H1 (cell line): ENCODE data around the gene ZNF451. TPM values are rescaled to one million over a fixed set of nuclear protein-coding genes. Genes with fewer than 3 reads are reported as not detected.

Source experiments
- CTCF ChIA-PET: fragments of 300-600 bp; sonication (Branson Sonifier 250); formaldehyde crosslinking; loops from one replicate; lab custom pipeline; 2021; ENCODE audit not compliant: partially characterized antibody; lab: Charles Lee
- POLR2A ChIA-PET: fragments of 300-600 bp; sonication (Branson Sonifier 250); formaldehyde crosslinking; loops from one replicate; lab custom pipeline; 2021; ENCODE audit warnings: inconsistent platforms; ENCODE audit not compliant: partially characterized antibody; lab: Charles Lee
- DNase-seq, 2 experiments: peaks; one replicate each; pipeline versions ENCODE4 v3.0.0 to v3.0.0-alpha.2; 2010 to 2022; ENCODE audit warnings: low spot score in 2 of 2, low read depth in 1 of 2, mixed read lengths in 1 of 2
- FAIRE-seq: peaks from 2 replicates; lab custom pipeline; 2011; peaks lifted over from hg19 to GRCh38; lab: Jason Lieb, UNC
- H2AFZ ChIP-seq: 2 replicates; pipeline ENCODE4 v1.8.1; 2012; ENCODE audit warnings: low read length, inconsistent platforms
- H2AK5ac ChIP-seq: 2 replicates; pipeline ENCODE4 v1.6.1; 2013; ENCODE audit warnings: low read depth, low read length
- H2BK120ac ChIP-seq: replicated peaks from 2 replicates; pipeline ENCODE3; 2013; ENCODE audit warnings: low read depth, low read length, inconsistent platforms
- H2BK12ac ChIP-seq: 2 replicates; pipeline ENCODE4 v1.6.1; 2013; ENCODE audit warnings: low read depth, low read length
- H2BK15ac ChIP-seq: 2 replicates; pipeline ENCODE4 v1.6.1; 2013; ENCODE audit warnings: low read length
- H2BK20ac ChIP-seq: 2 replicates; pipeline ENCODE4 v1.6.1; 2013; ENCODE audit warnings: low read length
- H2BK5ac ChIP-seq: 2 replicates; pipeline ENCODE4 v1.6.1; 2013; ENCODE audit warnings: low read depth, low read length
- H3K14ac ChIP-seq: 2 replicates; pipeline ENCODE4 v1.6.1; 2013; ENCODE audit warnings: inconsistent platforms; ENCODE audit not compliant: insufficient read length
- H3K18ac ChIP-seq: 2 replicates; pipeline ENCODE4 v1.6.1; 2013; ENCODE audit warnings: low read length; ENCODE audit errors: extremely low read depth
- H3K23ac ChIP-seq: 2 replicates; pipeline ENCODE4 v1.6.1; 2013; ENCODE audit warnings: inconsistent platforms; ENCODE audit not compliant: insufficient read length
- H3K23me2 ChIP-seq: 2 replicates; pipeline ENCODE4 v1.6.1; 2013; ENCODE audit warnings: low read depth, low read length
- H3K27ac ChIP-seq: 2 replicates; pipeline ENCODE4 v1.6.1; 2011; ENCODE audit warnings: low read depth, low read length, inconsistent platforms
- H3K27me3 ChIP-seq, 4 experiments: replicated peaks in 1 of 4; 1 replicate in 1 of 4; 2 replicates in 3 of 4; pipeline versions ENCODE4 v1.6.1 to v1.8.1; 2011 to 2013; ENCODE audit warnings: low read length in 3 of 4, mild to moderate bottlenecking in 3 of 4, inconsistent platforms in 2 of 4, mixed read lengths in 2 of 4, moderate library complexity in 1 of 4; ENCODE audit not compliant: control insufficient read depth in 3 of 4, insufficient read depth in 3 of 4; ENCODE audit errors: extremely low read depth in 1 of 4
- H3K36me3 ChIP-seq, 4 experiments: 2 replicates each; pipeline versions ENCODE4 v1.6.1 to v1.8.1; 2011 to 2013; ENCODE audit warnings: mild to moderate bottlenecking in 4 of 4, low read length in 3 of 4, moderate library complexity in 2 of 4, control low read depth in 1 of 4, inconsistent platforms in 1 of 4; ENCODE audit not compliant: insufficient read depth in 4 of 4, control insufficient read depth in 2 of 4
- H3K4ac ChIP-seq: replicated peaks from 2 replicates; pipeline ENCODE3; 2013; ENCODE audit warnings: low read length, low read depth, mixed read lengths, inconsistent platforms; ENCODE audit not compliant: insufficient read length
- H3K4me1 ChIP-seq, 4 experiments: replicated peaks in 1 of 4; 1 replicate in 1 of 4; 2 replicates in 3 of 4; pipeline versions ENCODE4 v1.6.1 to v1.8.1; 2011 to 2013; ENCODE audit warnings: low read length in 3 of 4, inconsistent platforms in 2 of 4, mixed read lengths in 1 of 4; ENCODE audit not compliant: insufficient read depth in 4 of 4, control insufficient read depth in 3 of 4
- H3K4me2 ChIP-seq, 2 experiments: 2 replicates each; pipeline versions ENCODE4 v1.6.1 to v1.8.1; 2011 to 2013; ENCODE audit warnings: low read depth in 2 of 2, low read length in 2 of 2, control low read depth in 1 of 2, inconsistent platforms in 1 of 2, mild to moderate bottlenecking in 1 of 2; ENCODE audit not compliant: insufficient read depth in 1 of 2
- H3K4me3 ChIP-seq, 4 experiments: fragments of 200-600, 300-600 bp in 1 of 4; sonication (generic), shearing (Covaris generic), sonication (Bioruptor Twin) in 1 of 4; 2 replicates each; pipeline versions ENCODE4 v1.5.1 to v1.8.1; 2011 to 2016; ENCODE audit warnings: low read length in 4 of 4, low read depth in 3 of 4, control low read depth in 2 of 4, inconsistent platforms in 2 of 4, mild to moderate bottlenecking in 2 of 4, mixed read lengths in 1 of 4, moderate library complexity in 1 of 4; ENCODE audit not compliant: insufficient read depth in 2 of 4; ENCODE audit errors: extremely low read depth in 1 of 4
- H3K56ac ChIP-seq: replicated peaks from 2 replicates; pipeline ENCODE3; 2013; ENCODE audit warnings: low read depth, mild to moderate bottlenecking, mixed read lengths, low read length, inconsistent platforms; ENCODE audit not compliant: insufficient read length
- H3K79me1 ChIP-seq: 2 replicates; pipeline ENCODE4 v1.6.1; 2013; ENCODE audit warnings: low read depth, low read length, control low read depth
- H3K79me2 ChIP-seq, 2 experiments: 2 replicates each; pipeline versions ENCODE4 v1.6.1 to v1.8.1; 2012 to 2013; ENCODE audit warnings: low read length in 2 of 2, mild to moderate bottlenecking in 2 of 2, inconsistent platforms in 1 of 2; ENCODE audit not compliant: insufficient read depth in 2 of 2, control insufficient read depth in 1 of 2
- H3K9ac ChIP-seq, 4 experiments: replicated peaks in 1 of 4; 1 replicate in 1 of 4; 2 replicates in 3 of 4; pipeline versions ENCODE4 v1.6.1 to v1.8.1; 2011 to 2013; ENCODE audit warnings: low read depth in 3 of 4, low read length in 3 of 4, control low read depth in 2 of 4, mild to moderate bottlenecking in 2 of 4, moderate library complexity in 2 of 4, inconsistent platforms in 1 of 4; ENCODE audit errors: extremely low read depth in 1 of 4
- H3K9me3 ChIP-seq, 2 experiments: 2 replicates each; pipeline versions ENCODE4 v1.6.1 to v1.8.1; 2012 to 2013; ENCODE audit warnings: mild to moderate bottlenecking in 2 of 2, moderate library complexity in 2 of 2, control low read depth in 1 of 2, inconsistent platforms in 1 of 2, low read depth in 1 of 2, low read length in 1 of 2, mixed read lengths in 1 of 2; ENCODE audit not compliant: insufficient read depth in 2 of 2
- H4K20me1 ChIP-seq, 2 experiments: replicated peaks in 1 of 2; 2 replicates each; pipeline versions ENCODE3 to v1.8.1; 2011 to 2013; ENCODE audit warnings: inconsistent platforms in 2 of 2, low read length in 2 of 2, mild to moderate bottlenecking in 1 of 2; ENCODE audit not compliant: insufficient read depth in 2 of 2, control insufficient read depth in 1 of 2
- H4K5ac ChIP-seq: 2 replicates; pipeline ENCODE4 v1.6.1; 2013; ENCODE audit warnings: low read length, low read depth, mixed read lengths, inconsistent platforms; ENCODE audit not compliant: insufficient read length
- H4K8ac ChIP-seq: 2 replicates; pipeline ENCODE4 v1.8.0; 2013; ENCODE audit warnings: mild to moderate bottlenecking, moderate library complexity, low read length, inconsistent platforms; ENCODE audit not compliant: insufficient read depth; ENCODE audit errors: extremely low read depth
- H4K91ac ChIP-seq: replicated peaks from 2 replicates; pipeline ENCODE3; 2013; ENCODE audit warnings: low read length, mixed read lengths, inconsistent platforms; ENCODE audit not compliant: insufficient read length
- RFX5 ChIP-seq: IDR thresholded peaks from 2 replicates; pipeline ENCODE4 v1.6.1; 2011; ENCODE audit warnings: low read depth, low read length, improper control_type of control experiment, borderline replicate concordance
- WGBS, 2 experiments: shearing (Covaris generic) in 1 of 2; methylation state at CpG; one replicate each; pipeline versions ENCODE4 v1.1.6 to v1.1.7; 2013 to 2015; ENCODE audit warnings: low lambda C conversion rate in 2 of 2, mixed read lengths in 2 of 2, inconsistent platforms in 1 of 2, low coverage in 1 of 2, missing lambda C conversion rate in 1 of 2; ENCODE audit not compliant: insufficient replicate concordance in 2 of 2, insufficient coverage in 1 of 2, insufficient read length in 1 of 2; ENCODE audit errors: extremely low coverage in 1 of 2, missing lambda C conversion rate in 1 of 2; 5-methylcytosine and 5-hydroxymethylcytosine counted together
- polyA plus RNA-seq, 7 experiments: library from polyadenylated mRNA; depleted of rRNA in 3 of 7; stranded (reverse) in 5 of 7; unstranded in 2 of 7; fragments of >200 nt in 5 of 7; fragments of 200-250 nt in 2 of 7; gene quantifications; 1 replicate in 5 of 7; 2 replicates in 1 of 7; 4 replicates in 1 of 7; pipeline versions ENCODE4 v1.2.1 to v1.2.3, GENCODE V29; 2011 to 2013; ENCODE audit warnings: missing spikeins in 2 of 7, mixed read lengths in 2 of 7
- total RNA-seq: library from RNA; stranded (reverse); fragmentation: NEBNext Ultra II Directional; extraction: Animal tissue kit (Norgen Biotek cat#: 25700); gene quantifications from 2 replicates; pipeline ENCODE4 v1.2.1, GENCODE V29; 2021
- TF ChIP-seq, protein P1 (sequence below): IDR thresholded peaks from 2 replicates; pipeline ENCODE4 v1.6.1; 2011; ENCODE audit warnings: low read length, improper control_type of control experiment

Gene ZNF451
- total and polyA plus RNA-seq, 2 of the 8 experiments (the other 6 are each of a cell fraction or from before 2014, with no cell fraction given), result 10.7 to 56.8 TPM

- H4K8ac ChIP-seq, result no peak overlapping the region
- H3K4ac ChIP-seq, result no peak overlapping the region
- H3K4me1 ChIP-seq, result no peaks in the 10 kb centered on the region
- H2BK5ac ChIP-seq, result no peak overlapping the region
- ChIA-PET CTCF (no interaction called here), POLR2A (no interaction called here)
- peaks cover 2 to 13% (median 4%) of the 10 kb centered on the region in 4 experiments; a peak in 6 of 8 replicates for H3K36me3 ChIP-seq
- H2AK5ac ChIP-seq, result no peak overlapping the region
- H3K18ac ChIP-seq, result no peak overlapping the region
- no peak overlapping the region for H3K27ac ChIP-seq
- H3K56ac ChIP-seq, result no peak overlapping the region
- H2AFZ ChIP-seq, result no peak overlapping the region
- H4K5ac ChIP-seq, result no peak overlapping the region
- no peak overlapping the region for H2BK20ac ChIP-seq
- no peak overlapping the region for H2BK120ac ChIP-seq
- DNase-seq, result no peak
- FAIRE-seq, result no peak
- no peak overlapping the region for H2BK12ac ChIP-seq
- H3K9me3 ChIP-seq, result no peaks in the 10 kb centered on the region
- H3K23me2 ChIP-seq, result no peaks in the 10 kb centered on the region
- no peak overlapping the region for H3K4me3 ChIP-seq
- H3K27me3 ChIP-seq, result no peaks in the 10 kb centered on the region
- H3K79me2 ChIP-seq, result no peaks in the 10 kb centered on the region
- no peak overlapping the region for H3K14ac ChIP-seq
- H2BK15ac ChIP-seq, result no peak overlapping the region
- 87% methylated on average over 3 of the region's 3 CpGs; no CpG with 5 or more reads in 1 of the 2 experiments for WGBS, 2 experiments
- H3K79me1 ChIP-seq, result no peaks in the 10 kb centered on the region
- no peak overlapping the region for H3K9ac ChIP-seq
- no peak overlapping the region for H3K23ac ChIP-seq
- no peaks in the 10 kb centered on the region for H4K20me1 ChIP-seq
- no peak overlapping the region for H4K91ac ChIP-seq
- H3K4me2 ChIP-seq, result no peak overlapping the region
- TF ChIP-seq, protein P1, sequence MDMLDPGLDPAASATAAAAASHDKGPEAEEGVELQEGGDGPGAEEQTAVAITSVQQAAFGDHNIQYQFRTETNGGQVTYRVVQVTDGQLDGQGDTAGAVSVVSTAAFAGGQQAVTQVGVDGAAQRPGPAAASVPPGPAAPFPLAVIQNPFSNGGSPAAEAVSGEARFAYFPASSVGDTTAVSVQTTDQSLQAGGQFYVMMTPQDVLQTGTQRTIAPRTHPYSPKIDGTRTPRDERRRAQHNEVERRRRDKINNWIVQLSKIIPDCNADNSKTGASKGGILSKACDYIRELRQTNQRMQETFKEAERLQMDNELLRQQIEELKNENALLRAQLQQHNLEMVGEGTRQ, result no peak
- TF ChIP-seq RFX5, result no peak
Observed at GRCh38 chr6:57063847-57064246, 26.1 kb upstream of the ZNF451 start.
